Measurements from ENCODE around the gene UBE2M. TPM values are rescaled to one million over a fixed set of nuclear protein-coding genes. Genes with fewer than 3 reads are reported as not detected.
A peak's percentile ranks its signal among the peaks of the same experiment; 100 is the strongest.

UBE2M gene
- total RNA-seq, 4 donors from 2014 or later, result 16.4 to 31.5 (median 21.7) TPM

DNA sequence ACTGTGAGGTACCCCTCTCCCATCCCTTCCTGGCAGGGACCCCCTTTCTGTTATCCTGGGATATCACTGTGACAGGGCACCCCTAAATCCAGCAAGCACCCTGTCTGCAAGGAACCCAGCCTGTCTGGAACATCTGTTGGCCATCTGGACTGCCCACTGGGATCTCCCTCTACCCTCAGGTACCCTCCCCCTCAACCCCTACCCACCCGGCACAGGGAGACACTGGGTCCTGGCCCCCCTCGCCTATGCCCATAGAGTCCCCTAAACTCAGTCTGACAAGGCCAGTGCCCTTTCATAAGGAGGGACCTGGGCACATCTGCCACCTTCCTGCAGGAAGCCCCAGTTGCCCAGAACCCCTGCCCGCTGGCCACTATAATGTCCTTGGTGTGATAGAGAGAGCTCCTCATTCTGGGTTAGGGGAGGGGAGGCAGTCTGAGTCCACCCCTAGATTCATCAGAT lies 43.8 kb downstream of the UBE2M start:
- Histone ChIP-seq H3K4me3 (peak overlapping the region; percentile 42), H3K36me3 (peaks cover 20% of the 10 kb centered on the region), H3K4me1 (peaks cover 56% of the 10 kb centered on the region), H3K27me3 (no peaks in the 10 kb centered on the region), H3K27ac (peak overlapping the region; percentile 31), H3K9me3 (no peaks in the 10 kb centered on the region)
- TF ChIP-seq EP300 (IDR thresholded peaks at IDR 0.05), result no peak
- TF ChIP-seq POLR2AphosphoS5 (IDR thresholded peaks at IDR 0.05), result no peak
- WGBS, result 45% methylated on average over 3 of the region's 3 CpGs
- DNase-seq (ENCODE audit: low spot score in 2 of 2), result no peak

DNA sequence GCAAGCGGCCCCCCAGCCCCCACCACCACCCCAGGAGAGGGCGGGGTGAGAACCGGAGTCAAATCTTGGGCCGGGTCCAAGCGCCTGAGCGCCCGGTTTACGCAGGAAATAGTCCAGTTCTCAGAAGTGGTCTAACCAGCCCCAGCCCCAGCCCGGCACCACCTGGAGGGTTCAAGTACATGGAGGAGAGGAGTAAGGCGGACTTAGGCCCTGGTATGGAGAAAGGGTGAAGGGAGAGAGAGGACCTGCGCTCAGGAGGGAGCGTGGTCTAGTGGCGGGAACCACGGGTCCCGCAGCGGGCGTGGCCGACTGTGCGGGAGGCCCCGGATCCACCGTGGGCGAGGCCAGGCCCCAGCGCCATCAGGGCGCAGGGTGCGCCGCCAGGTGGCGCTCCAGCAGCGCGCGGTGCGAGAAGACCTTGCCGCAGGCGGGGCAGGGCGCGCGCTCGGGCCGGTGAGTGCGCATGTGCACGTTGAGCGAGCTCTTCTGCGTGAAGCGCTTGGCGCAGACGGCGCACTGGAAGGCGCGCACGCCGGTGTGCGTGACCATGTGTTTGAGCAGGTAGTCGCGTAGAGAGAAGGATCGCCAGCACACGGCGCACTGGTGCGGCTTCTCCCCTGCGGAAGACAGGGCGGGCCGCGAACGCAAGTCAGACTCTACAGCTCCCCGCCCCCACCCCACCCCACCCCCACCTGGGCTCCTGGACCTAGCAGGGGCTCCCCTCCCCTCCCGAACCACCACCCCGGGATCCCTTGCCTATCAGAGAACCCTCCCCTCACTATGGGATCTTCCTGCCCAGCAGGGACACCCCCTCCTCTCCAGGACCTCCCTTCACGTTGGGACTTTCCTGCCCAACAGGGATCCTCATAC lies 44.5 kb downstream of the UBE2M start:
- DNase-seq (ENCODE audit: low spot score in 2 of 2), result peak; percentile 91
- Histone ChIP-seq H3K4me1 (peaks cover 53% of the 10 kb centered on the region), H3K4me3 (peak overlapping the region; percentile 42), H3K36me3 (peaks cover 20% of the 10 kb centered on the region), H3K27me3 (no peaks in the 10 kb centered on the region), H3K27ac (peak overlapping the region; percentile 52), H3K9me3 (no peaks in the 10 kb centered on the region)
- 17% methylated on average over 36 of the region's 66 CpGs for WGBS
- peak in 1 of 3 donors; percentile 74 for TF ChIP-seq POLR2AphosphoS5 (IDR thresholded peaks at IDR 0.05)
- TF ChIP-seq EP300 (IDR thresholded peaks at IDR 0.05), result no peak
- TF ChIP-seq POLR2A (IDR thresholded peaks at IDR 0.05), result no peak
- TF ChIP-seq, protein P1, sequence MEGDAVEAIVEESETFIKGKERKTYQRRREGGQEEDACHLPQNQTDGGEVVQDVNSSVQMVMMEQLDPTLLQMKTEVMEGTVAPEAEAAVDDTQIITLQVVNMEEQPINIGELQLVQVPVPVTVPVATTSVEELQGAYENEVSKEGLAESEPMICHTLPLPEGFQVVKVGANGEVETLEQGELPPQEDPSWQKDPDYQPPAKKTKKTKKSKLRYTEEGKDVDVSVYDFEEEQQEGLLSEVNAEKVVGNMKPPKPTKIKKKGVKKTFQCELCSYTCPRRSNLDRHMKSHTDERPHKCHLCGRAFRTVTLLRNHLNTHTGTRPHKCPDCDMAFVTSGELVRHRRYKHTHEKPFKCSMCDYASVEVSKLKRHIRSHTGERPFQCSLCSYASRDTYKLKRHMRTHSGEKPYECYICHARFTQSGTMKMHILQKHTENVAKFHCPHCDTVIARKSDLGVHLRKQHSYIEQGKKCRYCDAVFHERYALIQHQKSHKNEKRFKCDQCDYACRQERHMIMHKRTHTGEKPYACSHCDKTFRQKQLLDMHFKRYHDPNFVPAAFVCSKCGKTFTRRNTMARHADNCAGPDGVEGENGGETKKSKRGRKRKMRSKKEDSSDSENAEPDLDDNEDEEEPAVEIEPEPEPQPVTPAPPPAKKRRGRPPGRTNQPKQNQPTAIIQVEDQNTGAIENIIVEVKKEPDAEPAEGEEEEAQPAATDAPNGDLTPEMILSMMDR (IDR thresholded peaks at IDR 0.05), result peak; percentile 84 to 97

DNA sequence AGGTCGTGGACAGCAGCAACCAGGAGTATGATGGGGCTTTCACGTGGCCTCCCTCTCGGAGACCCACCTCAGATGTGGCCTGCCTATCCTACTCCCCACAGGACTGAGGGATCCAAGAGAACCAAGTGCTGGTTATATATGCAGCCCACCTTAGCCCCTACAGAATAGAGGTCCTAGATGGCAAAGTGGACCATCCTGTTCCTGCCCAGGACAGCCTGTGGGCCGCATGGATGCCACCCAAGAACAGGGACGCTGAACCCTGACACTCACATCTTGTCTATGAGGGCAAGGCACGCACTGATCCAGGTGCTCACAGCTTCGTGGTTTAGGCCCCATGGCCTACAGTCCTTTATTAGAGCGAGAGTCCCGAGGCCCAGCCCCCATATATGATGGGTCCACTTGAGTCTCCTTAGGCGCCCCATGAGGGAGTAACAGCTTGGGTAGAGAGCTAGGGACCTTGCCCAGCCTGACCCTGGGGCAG lies 45.2 kb downstream of the UBE2M start:
- Histone ChIP-seq H3K4me1 (peaks cover 47% of the 10 kb centered on the region), H3K27ac (peak overlapping the region; percentile 52), H3K4me3 (no peak overlapping the region), H3K27me3 (no peaks in the 10 kb centered on the region), H3K9me3 (no peaks in the 10 kb centered on the region), H3K36me3 (peaks cover 20% of the 10 kb centered on the region)
- TF ChIP-seq, protein P1 (IDR thresholded peaks at IDR 0.05), result no peak
- TF ChIP-seq POLR2AphosphoS5 (IDR thresholded peaks at IDR 0.05) (no peak), EP300 (IDR thresholded peaks at IDR 0.05) (no peak), POLR2A (IDR thresholded peaks at IDR 0.05) (no peak)
- WGBS, result 94% methylated on average over 5 of the region's 10 CpGs
- no peak for DNase-seq (ENCODE audit: low spot score in 2 of 2)

DNA sequence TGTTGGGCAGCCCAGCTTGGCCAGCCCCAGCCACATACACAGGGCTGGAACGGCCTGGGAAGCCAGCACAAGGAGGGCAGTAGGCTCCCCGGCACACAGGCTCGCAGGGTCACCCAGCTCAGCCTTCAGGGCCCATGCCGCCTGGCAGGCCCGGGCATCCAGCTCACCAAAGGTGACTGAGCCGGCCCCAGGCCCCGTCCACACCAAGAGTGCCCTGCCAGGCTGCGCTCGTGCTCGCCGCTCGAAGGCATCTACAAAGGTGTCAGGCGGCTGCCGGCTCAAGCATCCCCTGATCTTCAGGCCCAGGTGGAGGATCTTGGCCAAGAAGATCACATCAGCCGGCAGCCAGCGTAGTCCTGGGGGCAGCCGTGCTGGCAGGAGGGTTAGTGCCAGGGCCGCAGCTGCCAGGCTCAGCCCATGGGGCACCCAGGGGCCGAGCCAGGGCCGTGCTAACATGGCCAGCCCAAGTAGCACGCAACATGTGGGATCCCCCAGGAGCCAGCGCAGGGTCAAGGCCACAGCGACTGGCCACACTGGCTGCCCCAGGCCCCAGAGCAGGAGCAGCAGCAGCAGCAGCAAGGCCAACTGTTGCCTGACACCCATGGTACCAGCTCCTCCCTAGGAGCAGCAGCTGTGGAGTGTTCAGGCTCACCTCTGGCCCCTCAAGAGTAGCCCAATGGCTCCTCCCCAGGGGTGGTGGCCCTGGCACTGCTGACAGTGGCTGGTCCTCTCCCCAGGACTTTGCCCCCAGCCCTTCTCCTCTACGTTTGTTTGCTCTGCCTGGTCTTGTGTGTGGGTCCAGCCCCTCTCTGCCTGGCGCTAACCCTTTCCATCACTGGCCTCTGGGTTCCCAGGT lies 46.8 kb downstream of the UBE2M start, which contains the start of gene SLC27A5:
TSS of gene SLC27A5 (minus strand) at position 640 of the 856 bp plus-strand sequence. CDS start at position 603, 37 bp downstream.
- H3K27me3 ChIP-seq, result no peaks in the 10 kb centered on the region
- no peak for DNase-seq (ENCODE audit: low spot score in 2 of 2)
- no peak within 1 kb of the TSS for H3K27ac ChIP-seq
- no peak within 1 kb of the TSS for H3K4me3 ChIP-seq
- peaks cover 31% of the 10 kb centered on the region for H3K4me1 ChIP-seq
- TF ChIP-seq EP300 (IDR thresholded peaks at IDR 0.05), result no peak
- TF ChIP-seq, protein P1 (IDR thresholded peaks at IDR 0.05), result no peak
- no peak for TF ChIP-seq POLR2A (IDR thresholded peaks at IDR 0.05)
- no peak for TF ChIP-seq POLR2AphosphoS5 (IDR thresholded peaks at IDR 0.05)
- H3K9me3 ChIP-seq, result no peaks in the 10 kb centered on the region
- WGBS, result 78% methylated on average over 6 of the region's 25 CpGs
- H3K36me3 ChIP-seq, result peaks cover 12% of the 10 kb centered on the region

DNA sequence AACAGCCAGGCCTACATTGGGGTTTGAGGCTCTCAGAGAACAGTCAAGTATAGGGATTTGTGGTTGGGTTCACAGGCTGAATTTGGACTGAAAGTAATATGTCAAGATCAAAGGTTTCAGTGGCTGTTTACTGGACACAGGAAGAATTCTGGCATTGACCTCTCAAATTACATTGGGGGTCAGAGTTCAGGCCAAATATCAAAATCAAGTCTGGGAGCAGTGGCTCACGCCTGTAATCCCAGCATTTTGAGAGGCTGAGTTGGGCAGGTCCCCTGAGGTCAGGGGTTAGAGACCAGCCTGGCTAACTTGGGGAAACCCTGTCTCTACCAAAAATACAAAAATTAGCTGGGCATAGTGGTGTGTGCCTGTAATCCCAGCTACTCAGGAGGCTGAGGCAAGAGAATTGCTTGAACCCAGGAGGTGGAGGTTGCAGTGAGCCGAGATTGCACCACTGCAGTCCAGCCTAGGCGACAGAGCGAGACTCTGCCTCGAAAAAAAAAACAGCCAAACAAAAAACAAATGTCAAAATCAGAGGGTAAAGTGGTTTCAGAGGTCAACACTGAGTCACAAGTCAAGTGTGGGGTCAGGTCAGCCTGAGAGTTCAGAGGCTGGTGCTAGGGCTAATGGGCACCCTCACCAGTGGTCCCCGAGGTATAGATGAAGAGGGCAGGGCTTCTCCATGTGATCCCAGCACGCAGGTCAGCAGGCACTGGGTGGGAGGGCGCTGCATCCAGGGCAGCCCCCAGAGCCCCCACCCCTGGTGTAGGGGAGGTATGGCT lies 48.1 kb downstream of the UBE2M start:
- no peak overlapping the region for H3K4me3 ChIP-seq
- H3K27me3 ChIP-seq, result no peaks in the 10 kb centered on the region
- no peak overlapping the region for H3K27ac ChIP-seq
- TF ChIP-seq, protein P1 (IDR thresholded peaks at IDR 0.05), result no peak
- no peak for TF ChIP-seq POLR2AphosphoS5 (IDR thresholded peaks at IDR 0.05)
- no peak for TF ChIP-seq POLR2A (IDR thresholded peaks at IDR 0.05)
- TF ChIP-seq EP300 (IDR thresholded peaks at IDR 0.05), result no peak
- DNase-seq (ENCODE audit: low spot score in 2 of 2), result no peak
- no peaks in the 10 kb centered on the region for H3K36me3 ChIP-seq
- H3K4me1 ChIP-seq, result peaks cover 19% of the 10 kb centered on the region
- H3K9me3 ChIP-seq, result no peaks in the 10 kb centered on the region
- 73% methylated on average over 8 of the region's 8 CpGs for WGBS

Data from suprapubic skin (tissue), 4 donors.